SU-DHL-6 (cell line): ENCODE measurements around the gene PHAF1.

Experiments
- CTCF ChIP-seq: fragments of 200-600 bp; sonication (generic); IDR thresholded peaks from one replicate; pipeline ENCODE4 v1.5.1; 2017; ENCODE audit warnings: antibody characterized with exemption, mild to moderate bottlenecking, low read length, moderate library complexity; ENCODE audit not compliant: insufficient read depth, poor library complexity, severe bottlenecking
- EZH2phosphoT487 ChIP-seq: fragments of 200-600 bp; sonication (generic), shearing (Covaris generic); conservative IDR thresholded peaks from 2 replicates; pipeline ENCODE4 v1.6.1; 2018; ENCODE audit warnings: mild to moderate bottlenecking, antibody characterized with exemption, low read length, moderate library complexity, mixed read lengths

- TF ChIP-seq CTCF (no peak), EZH2phosphoT487 (no peak)
Measured at GRCh38 chr16:67188798-67189197, 79.1 kb downstream of the PHAF1 start.
